HG03469 (cell line): Measurements from ENCODE around the gene ADSS2.
"Not testable (repeated sequence)": the region's sequence is repeated elsewhere in the genome, so short reads cannot be mapped to it uniquely, and the experiment has no call there.

Source experiments
- ATAC-seq: cut with Tn5 transposase; IDR thresholded peaks from one replicate; pipeline ENCODE4 v1.9.1; 2021; ENCODE audit warnings: mild to moderate bottlenecking, moderate library complexity, moderate number of reproducible peaks; ENCODE audit not compliant: unreplicated experiment

Gene ADSS2

DNA sequence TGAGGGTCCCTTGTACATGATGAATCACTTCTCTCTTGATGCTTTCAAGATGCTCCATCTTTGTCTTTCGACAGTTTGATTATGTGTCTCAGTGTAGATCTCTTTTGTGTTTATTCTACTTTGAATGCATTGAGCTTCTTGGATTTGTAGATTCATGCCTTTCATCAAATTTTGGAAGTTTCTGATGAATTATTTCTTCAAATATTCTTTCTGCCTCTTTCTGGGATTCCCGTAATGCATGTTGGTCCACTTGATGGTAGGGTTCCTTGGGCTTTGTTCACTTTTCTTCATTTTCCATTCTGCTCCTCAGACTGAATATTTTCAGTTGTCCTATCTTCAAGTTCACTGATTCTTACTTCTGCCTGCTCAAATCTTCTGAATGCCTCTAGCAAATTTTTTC is 50.7 kb downstream of the ADSS2 start:
- ATAC-seq: no peak

DNA sequence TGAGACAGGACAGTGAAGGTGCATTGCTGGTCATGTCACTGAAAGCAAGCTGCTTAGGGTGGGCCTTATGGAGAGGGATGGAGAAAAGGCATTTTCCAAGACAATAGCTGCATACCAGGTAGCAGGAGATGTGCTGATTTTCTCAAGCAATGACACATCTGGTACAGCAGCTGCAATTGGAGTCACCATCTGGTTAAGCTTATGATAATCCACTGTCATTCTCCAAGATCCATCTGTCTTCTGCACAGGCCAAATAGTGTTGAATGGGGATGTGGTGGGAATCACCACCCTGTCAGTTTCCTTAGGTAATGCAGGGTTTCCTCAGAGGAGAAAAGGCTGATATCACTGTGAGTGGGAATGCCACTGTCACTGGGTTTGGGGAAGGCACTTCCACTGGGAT is 54.6 kb downstream of the ADSS2 start:
- ATAC-seq: no peak

DNA sequence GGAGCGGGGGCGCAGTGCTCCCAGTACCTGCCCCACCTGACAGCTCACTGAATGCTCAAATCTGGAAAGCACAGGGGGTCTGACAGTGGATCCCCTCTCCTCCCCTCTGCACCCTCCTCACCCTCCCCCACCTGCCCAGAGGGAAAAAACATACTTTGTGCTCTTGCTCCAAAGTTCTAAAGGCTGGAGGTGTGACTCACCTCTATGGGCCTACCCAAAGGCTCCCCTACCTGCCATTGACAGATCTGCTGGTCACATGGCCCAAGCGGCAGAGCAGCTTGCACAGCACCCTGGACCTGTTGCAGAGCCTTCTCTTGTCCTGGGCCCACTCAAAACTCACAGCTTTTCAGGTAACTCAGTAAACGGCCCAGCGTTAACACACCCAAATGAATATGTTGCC is 55.7 kb downstream of the ADSS2 start:
- ATAC-seq: no peak

DNA sequence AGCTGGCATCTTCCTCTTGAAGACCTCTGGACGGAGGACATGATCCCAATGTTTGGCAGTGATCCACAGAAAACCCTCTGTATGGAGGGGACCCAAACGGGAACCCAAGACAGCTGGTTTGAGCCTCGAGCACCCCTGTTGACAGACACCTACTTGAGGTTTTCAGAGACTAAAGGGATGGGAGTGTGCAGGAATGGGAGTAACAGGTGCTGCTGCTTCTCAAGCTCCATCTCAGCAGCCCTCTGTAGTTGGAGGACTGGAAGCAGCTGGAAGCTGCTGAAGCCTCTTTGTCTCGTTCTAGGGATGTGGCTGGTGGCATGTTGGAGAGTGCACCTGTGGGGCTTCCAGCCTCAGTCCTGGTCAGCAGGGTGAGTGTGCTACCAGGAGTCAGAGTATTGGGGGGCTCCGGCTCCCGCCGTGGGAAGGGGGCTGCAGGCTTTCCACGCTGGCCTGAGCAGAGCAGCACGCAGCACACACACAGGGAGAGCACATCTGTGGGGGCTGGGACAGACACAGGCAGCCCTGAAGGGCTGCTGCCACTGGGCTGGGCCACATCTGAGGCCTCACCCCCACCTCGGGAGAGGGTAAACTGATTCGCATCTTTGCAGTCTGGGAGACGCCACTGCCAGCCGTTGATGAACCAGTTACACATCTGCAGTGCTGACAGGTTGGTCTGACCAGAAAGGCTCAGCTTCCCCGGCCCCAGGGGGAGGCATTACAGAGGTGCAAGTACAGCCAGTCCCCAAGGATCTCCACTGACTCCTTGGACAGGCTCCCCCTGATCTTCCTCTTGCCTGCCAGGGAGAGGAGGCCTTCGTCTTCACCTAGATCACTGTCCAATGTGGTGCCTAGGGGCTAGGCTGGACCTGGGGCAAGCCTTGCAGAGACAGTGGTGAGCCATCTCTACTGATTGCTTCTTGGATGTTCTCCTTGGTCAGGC is 56.6 kb downstream of the ADSS2 start:
- no peak for ATAC-seq

DNA sequence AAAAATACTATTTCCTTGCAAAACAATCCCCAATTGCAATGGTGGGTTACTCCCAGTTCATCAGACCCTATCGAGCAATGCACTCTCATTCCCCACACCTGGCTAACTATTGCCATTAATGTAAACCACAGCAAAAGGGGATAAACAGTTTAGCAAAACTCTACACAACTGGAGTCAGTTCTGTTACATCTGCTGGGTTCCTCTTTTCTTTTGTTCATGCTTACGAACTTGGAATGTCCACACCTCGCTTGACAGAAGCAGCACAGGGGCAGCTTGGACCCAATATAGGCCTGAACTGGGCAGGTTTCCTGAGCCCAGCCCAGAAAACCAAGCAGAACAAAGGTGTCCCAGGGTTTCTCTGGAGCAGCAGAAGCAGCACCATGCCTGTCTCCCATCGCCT is 57.4 kb downstream of the ADSS2 start:
- no peak for ATAC-seq

DNA sequence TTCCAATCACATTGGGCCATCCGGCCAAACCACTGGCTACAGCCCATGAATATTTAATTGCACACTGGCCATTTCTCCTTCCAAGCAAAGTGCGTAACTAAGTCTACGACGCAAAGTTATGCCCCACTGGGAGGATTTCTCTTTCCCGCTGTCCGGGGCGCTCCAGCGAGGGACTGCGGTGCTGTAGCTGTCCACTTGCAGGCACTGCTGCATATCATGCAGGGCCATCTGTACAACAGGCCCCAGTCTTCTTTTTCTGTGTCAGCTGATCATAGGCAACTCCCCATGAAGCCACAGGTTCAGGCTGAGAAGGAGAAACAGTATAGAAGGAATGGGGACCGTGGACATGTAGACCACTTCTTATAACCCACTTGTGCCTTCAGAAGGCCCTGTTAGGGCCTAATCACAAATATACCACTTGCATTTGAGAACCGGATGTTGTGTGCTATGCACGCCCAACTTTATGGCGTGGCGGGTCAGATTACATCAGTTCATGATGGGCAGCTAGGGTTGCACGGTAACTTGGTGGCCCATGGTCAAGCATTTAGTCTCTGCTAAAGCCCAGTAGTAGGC is 58.0 kb downstream of the ADSS2 start:
- no peak for ATAC-seq

DNA sequence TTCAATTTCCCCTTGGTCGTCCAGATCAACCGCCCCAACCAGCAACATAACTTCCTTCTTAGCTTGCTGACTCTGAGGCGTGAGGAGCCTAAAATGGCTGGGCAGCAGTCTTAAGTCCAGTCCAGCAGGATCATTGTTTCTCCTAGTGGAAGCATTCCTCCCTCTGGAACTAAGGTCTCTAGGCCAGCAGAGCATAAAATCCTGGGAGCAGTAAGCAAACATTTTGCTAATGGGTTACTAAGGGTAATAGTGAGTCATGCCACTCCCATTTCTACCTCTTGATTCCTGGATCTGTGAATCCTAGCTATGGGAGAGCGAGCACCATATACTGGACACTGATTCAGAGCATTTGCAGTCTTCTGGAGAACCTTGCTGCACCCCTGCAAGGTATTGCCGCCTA is 59.9 kb downstream of the ADSS2 start:
- ATAC-seq: no peak

DNA sequence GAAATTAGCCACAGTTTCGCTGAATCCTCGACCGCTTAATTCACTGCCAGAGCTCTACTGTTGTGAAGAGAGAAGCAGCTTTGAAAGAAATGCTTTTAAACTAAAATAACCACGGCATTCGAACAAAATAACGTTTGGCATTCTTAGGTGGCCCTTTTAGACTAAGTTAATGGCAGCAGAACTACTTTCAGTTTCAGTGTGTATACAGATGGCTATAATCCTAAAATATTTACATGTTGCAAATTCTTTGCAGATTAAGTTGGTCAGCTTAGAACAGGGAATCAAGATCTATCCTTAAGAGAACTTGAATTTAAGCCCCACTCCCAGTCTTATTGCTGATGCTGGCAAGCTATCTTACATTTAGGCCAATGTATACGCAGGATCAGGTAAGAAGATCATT is 62.7 kb downstream of the ADSS2 start:
- no peak for ATAC-seq

DNA sequence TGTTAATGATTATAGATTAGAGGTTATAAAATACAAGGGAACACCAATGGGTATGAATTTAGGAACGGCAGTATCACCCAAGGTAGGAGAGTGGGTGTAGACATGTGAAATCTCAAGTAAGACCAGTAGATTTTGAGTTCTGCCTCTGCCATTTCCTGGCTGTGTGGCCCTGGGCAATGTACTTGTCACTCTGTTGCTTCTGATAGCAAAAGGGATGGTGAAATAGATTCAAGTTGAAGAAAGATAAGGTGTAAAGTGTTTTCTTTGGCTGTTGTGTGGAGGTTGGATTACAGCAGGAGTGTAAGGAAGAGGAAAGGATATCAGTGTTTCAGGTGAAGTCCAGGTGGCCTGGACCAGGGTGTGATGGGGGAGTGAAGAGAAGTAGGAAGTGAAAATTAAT is 64.3 kb downstream of the ADSS2 start:
- no peak for ATAC-seq

DNA sequence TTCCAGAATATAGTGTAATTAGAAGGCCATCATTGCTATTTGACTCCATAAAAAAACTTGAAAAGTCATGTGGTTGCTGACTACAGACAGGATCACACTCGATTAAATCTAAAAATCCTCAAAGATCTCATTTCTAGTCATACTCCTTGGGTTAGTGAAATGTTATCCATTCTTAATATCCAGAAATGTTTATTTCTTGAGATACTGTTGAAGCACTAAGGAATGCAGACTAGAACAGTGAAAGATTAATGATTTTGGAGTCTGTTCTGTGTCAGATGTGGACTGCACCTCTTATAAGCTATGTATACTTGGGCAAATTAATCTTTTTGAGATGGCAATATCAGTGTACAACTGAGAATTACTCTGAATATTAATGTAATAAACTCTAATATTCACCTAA is 65.1 kb downstream of the ADSS2 start:
- ATAC-seq: no peak

DNA sequence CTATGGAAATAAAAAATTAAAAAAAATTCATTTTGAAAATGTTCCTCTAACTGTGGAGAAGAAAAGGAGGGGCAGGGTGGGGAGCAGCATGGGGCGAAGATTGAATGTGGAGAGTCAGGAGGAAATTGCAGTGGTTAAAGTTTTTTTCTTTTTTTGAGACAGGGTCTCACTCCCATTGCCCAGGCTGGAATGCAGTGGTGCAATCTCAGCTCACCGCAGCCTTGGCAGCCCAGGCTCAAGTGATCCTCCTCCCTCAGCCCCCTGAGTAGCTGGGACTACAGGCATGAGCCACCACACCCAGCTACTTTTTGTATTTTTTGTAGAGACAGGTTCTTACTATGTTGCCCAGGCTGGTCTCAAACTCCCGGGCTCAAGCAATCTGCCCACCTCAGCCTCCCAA is 67.6 kb downstream of the ADSS2 start:
- ATAC-seq: no peak

DNA sequence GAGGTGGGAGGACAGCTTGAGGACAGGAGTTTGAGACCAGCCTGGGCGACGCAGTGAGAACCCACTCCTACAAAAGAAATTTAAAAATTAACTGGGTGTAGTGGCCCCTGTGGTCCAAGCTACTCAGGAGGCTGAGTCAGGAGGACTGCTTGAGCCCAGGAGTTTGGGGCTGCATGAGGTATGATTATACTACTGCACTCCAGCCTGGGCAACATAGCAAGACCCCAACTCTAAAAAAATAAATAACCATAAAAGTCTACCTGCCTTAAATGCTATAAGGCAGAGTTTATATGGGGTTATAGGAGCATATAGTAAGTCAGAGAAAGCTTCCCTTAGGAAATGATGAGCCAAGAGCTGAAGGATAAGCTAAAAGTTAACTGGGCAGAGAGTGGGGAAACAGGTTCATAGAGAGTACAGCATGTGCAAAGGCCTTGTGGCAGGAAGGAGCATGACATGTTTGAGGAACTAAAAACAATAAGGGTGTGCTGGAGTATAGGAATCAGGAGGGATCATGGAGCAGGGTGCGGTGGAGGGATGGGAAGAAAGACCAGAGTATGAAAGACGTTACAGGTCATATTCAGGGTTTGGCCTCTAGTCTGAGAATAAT is 68.3 kb downstream of the ADSS2 start:
- no peak for ATAC-seq

DNA sequence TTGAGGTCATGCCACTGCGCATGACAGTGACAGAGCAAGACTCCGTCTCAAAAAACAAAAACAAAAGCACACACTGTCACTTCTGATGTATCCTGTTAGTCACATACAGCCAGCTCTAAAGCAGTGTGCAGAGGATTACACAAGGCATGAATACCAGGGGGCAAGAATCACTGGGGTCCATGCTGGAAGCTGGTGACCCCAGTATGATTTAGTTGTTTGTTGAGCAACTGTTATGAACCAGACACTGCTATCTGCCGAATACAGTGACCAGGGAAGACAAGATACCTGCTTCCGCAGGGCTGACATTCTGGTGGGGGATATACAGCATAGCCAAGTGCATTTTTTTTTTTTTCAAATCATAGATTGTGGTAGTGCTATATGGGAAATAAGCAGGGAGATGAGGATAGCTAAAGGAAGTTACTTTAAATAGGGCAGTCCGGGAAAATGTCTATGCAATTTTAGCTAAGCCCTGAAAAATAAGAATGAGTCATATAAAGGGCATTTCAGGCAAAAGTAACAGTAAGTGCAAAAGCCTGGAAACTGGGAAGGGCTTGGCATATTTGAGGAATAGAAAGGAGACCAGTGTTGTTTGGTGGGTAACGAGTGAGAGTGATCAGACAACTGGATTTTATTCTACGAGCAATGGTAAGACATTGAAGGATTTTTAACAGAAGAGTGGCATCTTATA is 69.7 kb downstream of the ADSS2 start:
- no peak for ATAC-seq

DNA sequence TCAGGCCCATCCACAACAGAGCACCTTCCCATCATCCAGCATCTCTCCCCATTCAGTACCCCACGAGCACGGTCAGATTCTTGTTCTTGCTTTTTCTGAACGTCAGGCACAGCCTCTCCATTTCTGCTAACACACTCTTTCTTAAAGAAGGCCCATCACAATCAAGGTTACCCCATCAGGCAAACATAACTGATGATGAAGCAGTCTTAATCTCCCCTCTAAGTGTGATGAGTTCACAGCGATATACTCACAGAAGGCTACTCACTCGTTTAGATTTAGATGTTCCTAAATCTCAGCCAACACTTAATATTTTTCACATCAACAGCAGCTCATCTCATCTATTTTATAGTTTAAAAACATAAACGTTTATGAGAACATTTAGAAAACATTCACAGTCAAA is 75.6 kb downstream of the ADSS2 start:
- no peak for ATAC-seq

DNA sequence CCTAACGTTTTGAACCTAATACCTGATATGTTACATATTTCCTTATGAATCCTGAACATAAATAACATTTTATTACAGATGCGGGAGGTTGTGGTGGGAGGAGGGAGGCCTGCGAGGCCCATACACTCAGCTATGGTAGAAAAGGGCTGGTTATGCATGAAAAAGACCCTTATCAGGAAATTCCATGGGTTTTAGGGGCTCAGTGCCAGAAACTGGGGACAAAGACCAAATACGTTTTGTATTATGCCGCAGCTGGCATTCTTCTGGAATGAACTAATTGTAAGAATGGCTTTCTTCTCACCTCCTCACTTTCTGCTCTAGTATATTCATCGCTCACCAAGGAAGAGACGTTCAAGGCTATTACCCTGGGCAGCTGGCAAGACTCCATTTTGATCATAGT is 76.7 kb downstream of the ADSS2 start:
- no peak for ATAC-seq

DNA sequence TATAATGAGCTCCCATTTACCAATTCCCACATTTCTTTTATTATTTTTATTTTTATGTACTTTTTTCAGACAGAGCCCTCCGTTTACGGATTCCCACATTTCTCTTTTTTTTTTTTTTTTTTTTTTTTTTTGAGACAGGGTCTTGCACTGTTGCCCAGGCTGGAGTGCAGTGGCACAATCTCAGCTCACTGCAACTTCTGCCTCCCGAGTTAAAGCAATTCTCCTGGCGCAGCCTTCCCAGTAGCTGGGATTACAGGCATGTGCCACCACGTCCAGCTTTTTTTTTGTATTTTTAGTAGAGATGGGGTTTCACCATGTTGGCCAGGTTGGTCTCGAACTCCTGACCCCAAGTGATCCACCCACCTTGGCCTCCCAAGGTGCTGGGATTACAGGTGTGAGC is 77.2 kb downstream of the ADSS2 start:
- ATAC-seq: not testable (repeated sequence)

DNA sequence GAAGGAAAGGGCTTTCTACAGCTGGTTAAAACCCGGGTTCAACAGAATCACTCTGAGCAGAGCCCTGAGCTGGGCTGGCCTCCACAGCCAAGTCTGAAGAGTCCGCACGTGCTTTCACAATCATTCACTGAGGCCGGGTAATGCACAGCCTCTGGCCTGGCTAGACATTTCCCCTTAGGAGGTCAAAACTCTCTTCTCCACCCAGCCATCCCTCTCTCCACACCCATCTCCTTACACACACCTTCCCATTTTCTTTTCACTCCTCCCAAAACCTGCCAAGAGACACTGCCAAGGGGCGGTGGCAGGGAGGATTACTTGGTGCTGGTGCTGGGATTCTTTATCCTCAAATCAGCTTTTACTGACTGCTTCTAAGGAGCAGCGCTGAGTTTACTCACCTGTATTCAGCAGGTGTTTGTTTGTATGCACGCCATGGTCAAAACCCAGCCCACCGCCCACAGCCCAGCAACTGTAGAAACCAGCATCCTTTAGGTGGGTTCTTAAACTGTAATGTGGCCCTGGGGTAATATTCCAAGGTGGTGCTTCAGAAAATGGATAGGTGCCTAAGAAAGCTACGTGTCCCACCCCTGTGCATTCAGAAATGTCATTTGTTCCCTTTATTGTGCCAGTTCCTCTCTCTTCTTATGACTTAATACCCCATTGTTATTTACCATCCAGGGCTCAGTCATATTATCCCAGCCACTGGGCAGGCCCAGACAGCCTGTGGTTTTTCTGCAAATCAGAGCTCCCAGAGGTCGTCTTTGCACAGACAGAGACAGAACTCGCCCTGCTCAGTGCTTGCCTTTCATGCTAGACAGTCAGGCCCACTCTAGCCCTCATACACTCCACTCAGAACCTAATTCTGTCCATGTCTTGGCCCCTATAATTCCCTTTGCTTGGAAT is 80.2 kb downstream of the ADSS2 start:
- ATAC-seq: no peak

DNA sequence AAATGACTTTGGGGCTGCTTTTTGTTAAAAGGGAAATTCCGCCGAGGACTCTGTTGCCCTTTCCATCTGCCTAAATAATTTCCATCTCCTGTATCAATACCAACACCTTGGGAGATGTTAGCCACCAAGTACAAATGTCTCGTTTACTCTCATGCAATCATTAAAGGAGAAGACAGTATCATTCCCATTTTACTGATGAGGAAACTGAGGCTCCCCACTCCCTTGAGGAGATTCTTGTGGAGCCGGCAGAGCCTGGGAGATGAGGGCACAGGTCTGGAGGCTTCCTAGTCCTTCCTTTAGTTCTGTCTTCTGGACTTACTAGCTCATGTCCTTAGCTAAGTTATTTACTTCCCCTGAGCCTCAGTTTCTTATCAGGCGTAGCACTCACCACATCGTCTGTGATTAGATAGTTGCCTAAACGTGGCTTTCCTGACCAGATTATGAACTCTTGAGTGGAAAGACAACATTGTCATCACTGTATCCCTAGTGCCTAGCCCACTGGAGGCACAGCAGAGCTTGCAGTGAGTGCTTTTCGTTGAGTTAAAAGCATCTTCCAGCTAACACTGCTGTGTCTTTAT is 81.6 kb downstream of the ADSS2 start:
- ATAC-seq: no peak

DNA sequence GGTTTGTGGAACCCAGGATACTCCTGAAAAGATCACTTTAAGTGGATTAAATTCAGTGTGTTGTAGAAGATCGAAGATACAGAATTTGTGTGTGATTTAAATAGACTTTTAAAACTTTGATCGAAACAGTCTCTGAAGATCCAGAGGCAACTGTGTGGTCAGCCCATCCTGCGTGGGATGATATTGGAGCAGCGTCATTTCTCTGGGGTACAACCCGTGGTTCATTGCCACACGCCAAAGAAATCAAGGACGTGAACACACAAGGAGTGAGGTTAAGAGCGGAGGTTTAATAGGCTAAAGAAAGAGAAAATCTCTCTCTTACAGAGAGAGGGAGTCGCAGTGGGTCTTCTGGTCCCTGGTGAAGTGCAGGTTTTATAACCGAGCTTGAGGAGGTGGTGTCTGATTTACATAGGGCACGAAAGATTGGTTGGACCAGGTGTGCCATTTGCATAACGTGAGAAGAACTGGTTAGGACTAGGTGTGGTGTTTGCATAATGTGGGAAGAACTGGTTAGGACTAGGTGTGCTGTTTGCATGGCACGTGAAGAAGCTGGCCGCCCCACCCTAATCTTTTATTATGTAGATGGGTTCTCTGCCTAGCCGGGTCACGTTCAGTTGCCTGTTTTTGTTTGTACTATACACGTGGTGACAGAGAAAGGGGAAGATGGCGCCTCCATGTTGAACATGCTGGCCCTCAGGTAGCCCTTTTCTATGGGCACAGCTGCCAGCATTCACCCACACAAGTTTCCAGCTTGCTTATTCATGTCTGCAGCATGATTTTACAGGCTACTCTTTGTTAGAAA is 82.3 kb downstream of the ADSS2 start:
- no peak for ATAC-seq
